RWPE1 (cell line): ENCODE data around the gene DUOX2.

Experiments
- CTCF ChIA-PET: fragments of 350-600 bp; sonication (Branson Sonifier 250); formaldehyde crosslinking; extraction: SDS; loops from one replicate; lab custom pipeline; 2021; lab: Yijun Ruan, JAX
- POLR2A ChIA-PET: fragments of 400-600 bp; formaldehyde crosslinking; extraction: SDS; loops from one replicate; lab custom pipeline; 2020; ENCODE audit warnings: antibody characterized with exemption; ENCODE audit not compliant: low non-redundant PET; lab: Yijun Ruan, JAX
- DNase-seq: peaks from one replicate; pipeline ENCODE4 v3.0.0; 2012; ENCODE audit warnings: low spot score
- H3K27ac ChIP-seq: fragments of 450-650 bp; 2 replicates; pipeline ENCODE4 v1.5.1; 2017
- TF ChIP-seq, protein P1 (sequence below): fragments of 450-650 bp; conservative IDR thresholded peaks from 2 replicates; pipeline ENCODE4 v1.5.1; 2017; ENCODE audit warnings: low read depth, mild to moderate bottlenecking

The DUOX2 gene

DNA sequence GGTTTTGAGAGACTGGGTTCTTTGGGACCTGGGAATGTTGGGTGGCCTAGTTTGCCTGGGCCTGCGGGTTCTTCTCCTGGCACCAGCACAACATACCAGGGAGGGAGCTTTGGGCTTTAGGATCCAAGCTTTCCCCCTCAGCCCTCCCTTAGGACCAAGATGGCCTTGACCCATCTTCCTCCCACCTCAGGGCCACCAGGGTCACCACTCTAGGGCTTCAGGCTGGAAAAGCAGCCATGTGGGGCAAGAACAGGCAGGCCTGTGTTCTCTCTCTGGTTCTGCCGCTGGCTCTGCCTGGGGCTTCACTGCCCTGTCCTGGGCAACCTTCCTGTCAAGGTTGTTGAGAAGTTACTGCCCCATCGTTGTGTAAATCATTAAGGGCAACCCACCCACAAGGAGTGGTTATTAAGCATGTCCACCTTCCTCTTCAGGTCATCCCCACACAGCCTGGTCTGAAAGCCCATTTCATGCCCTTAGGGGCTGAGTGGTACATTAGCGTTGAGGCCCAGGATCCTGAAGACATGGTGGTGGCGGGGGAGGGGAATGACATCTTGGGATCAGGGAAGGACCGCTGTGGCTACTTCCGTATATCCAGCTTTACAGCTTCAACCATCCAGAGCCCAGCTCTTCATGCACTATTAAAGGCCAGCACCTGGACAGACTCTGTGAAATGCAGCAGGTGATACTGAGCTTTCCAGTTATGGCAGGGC is 16.5 kb upstream of the DUOX2 start:
- POLR2A ChIA-PET = interaction anchor here (1.5 kb wide), 1 partner anchor 32 kb away, joined by 3 read pairs; no protein-coding TSS in a partner anchor

DNA sequence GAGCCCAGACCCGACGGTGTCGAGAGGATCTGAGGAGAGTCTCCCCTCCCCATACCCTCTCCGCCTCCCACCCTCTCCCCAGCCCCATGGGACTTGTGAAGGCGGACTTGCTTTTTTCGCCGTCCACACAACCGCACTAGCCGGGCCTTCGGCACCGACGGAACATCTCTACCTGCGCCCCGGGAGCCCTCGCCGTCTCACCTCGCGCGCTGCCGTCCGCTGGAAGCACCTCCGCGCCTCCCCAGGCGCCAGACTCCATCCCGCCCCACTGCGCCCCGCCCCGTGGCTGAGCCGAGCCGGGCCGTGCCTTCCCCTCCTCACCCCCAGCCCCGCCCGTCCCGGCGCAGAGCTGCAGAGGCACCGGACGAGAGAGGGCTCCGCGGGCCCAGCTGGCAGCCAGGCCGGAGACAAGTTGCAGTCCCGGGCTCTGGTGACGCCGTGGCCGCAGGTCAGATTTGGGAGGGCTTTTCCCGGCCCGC is 15.7 kb upstream of the DUOX2 start, which contains the start of the genes DUOX1 and DUOXA1:
Gene DUOX1, plus strand, starts transcription at position 344 of the 479 bp plus-strand sequence. CDS start 1,973 bp downstream, outside the sequence.
Gene DUOXA1, minus strand, starts transcription at position 229 of the 479 bp plus-strand sequence. CDS start 6,865 bp downstream, outside the sequence.
- peak; percentile 85 for DNase-seq
- peak within 1 kb of the TSS; percentile 70 for H3K27ac ChIP-seq
- TF ChIP-seq, protein P1, sequence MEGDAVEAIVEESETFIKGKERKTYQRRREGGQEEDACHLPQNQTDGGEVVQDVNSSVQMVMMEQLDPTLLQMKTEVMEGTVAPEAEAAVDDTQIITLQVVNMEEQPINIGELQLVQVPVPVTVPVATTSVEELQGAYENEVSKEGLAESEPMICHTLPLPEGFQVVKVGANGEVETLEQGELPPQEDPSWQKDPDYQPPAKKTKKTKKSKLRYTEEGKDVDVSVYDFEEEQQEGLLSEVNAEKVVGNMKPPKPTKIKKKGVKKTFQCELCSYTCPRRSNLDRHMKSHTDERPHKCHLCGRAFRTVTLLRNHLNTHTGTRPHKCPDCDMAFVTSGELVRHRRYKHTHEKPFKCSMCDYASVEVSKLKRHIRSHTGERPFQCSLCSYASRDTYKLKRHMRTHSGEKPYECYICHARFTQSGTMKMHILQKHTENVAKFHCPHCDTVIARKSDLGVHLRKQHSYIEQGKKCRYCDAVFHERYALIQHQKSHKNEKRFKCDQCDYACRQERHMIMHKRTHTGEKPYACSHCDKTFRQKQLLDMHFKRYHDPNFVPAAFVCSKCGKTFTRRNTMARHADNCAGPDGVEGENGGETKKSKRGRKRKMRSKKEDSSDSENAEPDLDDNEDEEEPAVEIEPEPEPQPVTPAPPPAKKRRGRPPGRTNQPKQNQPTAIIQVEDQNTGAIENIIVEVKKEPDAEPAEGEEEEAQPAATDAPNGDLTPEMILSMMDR = no peak
- CTCF ChIA-PET = interaction anchor here (0.5 to 1.8 kb wide), 6 partner anchors 12 to 154 kb away, joined by 3 to 11 read pairs (median 4); no protein-coding TSS in a partner anchor
- POLR2A ChIA-PET = no interaction called here

More for the DNA sequence above, 16.5 kb upstream of the DUOX2 start:
- TF ChIP-seq, protein P1 = no peak
- no peak for DNase-seq
- CTCF ChIA-PET = interaction anchor here (0.7 to 1.8 kb wide), 6 partner anchors 12 to 147 kb away, joined by 3 to 11 read pairs (median 4); no protein-coding TSS in a partner anchor
- peak overlapping the region; percentile 70 for H3K27ac ChIP-seq

DNA sequence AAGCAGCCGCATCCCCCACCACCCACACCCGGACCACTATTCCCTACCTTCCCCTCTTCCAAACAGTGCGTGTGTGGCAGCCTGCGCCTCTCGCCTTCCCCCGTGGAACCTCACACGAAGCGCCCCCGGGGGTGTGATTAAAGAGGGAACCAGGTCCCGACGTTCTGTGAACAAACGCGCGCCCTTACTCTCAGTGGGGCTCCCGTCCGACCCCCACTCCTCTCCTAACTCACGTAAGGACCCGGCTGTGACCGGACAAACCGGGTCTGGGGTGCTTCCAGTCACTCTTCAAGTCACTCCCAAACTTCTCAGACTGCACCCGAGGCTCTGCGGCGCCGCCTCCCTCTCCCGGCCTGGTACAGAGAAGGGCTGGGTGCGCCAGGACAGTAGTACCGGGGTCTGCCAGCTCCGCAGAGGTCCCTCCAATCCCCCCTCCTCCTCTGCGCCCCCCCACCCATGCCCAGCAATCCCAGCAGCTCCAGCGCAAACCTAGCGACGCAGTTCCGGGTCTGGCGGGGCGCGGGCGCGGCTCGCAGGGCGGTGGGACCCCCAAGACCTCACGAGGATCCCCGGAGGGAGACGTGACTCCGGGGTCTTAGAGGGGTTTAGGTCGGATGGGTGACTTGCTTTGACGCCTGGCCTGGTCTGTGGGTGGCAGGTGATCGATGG is 15.1 kb upstream of the DUOX2 start:
- H3K27ac ChIP-seq = peak overlapping the region; percentile 70
- no peak for DNase-seq
- TF ChIP-seq, protein P1 = no peak
- ChIA-PET POLR2A (no interaction called here), CTCF (interaction anchor here (1.1 to 1.8 kb wide), 4 partner anchors 11 to 148 kb away, joined by 3 to 11 read pairs (median 6); no protein-coding TSS in a partner anchor)

DNA sequence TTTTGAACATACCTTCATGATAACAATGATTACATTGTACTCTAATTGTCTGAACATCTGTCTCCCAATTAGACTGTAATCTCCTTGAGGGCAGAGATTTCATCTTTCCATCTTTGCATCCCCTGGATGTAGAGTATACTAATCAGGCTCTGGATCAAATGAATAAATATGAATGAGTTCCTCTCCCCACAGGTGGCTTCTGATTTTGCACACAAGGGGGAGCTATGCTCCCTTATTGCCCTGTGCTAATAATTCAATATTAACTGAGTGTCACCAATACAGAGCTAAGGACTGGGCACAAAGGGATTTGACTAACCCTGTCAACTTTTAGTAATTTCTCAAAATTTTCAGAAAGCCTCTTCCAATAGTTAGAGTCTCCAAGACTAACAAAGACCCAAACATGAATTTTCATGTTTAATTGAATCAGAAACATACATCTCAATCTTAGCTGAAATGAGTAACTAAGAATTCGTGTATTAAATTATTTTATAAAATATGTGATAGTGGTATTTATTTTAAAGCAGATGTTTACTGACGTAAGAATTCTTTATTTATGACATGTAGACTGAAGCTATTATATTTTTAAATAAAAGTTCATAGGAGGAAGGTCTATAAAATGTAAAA is 12.7 kb upstream of the DUOX2 start:
- ChIA-PET POLR2A (no interaction called here), CTCF (interaction anchor here (0.6 to 1.7 kb wide), 9 partner anchors 9 to 256 kb away, joined by 3 to 7 read pairs (median 3); no protein-coding TSS in a partner anchor)
- H3K27ac ChIP-seq = no peak overlapping the region
- no peak for DNase-seq
- TF ChIP-seq, protein P1 = peak; percentile 89

DNA sequence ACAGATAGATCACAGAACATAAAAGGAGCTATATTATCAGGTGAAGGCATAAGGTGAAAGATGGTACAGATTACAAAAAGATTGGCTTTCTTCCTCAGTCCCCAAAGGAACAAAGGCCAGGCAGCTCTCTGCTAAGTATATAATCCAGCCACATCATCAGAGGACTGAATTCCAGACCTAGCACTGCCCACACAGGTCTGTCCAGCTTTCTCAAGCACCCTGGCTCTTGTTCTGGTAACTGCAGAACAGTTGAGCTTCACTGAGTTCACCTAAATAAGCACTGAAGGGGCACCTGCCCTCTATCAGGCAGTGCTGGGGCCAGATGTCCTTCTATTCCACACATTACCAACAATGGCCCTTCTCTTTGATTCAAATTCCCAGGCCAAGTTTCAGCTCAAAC is 9.4 kb upstream of the DUOX2 start:
- DNase-seq = no peak
- H3K27ac ChIP-seq = no peak overlapping the region
- TF ChIP-seq, protein P1 = no peak
- POLR2A ChIA-PET = no interaction called here
- CTCF ChIA-PET = interaction anchor here (1.1 to 1.5 kb wide), 2 partner anchors 40 to 44 kb away, joined by 3 to 6 read pairs; no protein-coding TSS in a partner anchor
